PC-3 (cell line): ENCODE data around the gene IQSEC3.

Experiments
- CTCF ChIP-seq: fragments of 300-600 bp; sonication (generic); conservative IDR thresholded peaks from 2 replicates; pipeline ENCODE4 v1.5.1; 2017; ENCODE audit warnings: antibody characterized with exemption, low read depth, mild to moderate bottlenecking, low read length
- EZH2 ChIP-seq: fragments of 300-600 bp; sonication (generic); IDR thresholded peaks from one replicate; pipeline ENCODE4 v1.6.1; 2017; ENCODE audit warnings: antibody characterized with exemption, mild to moderate bottlenecking, low read length; ENCODE audit not compliant: unreplicated experiment

- TF ChIP-seq CTCF = no peak
- no peak for TF ChIP-seq EZH2
Measured at GRCh38 chr12:210277-211141, 143.9 kb downstream of the IQSEC3 start.
